Posterior cingulate gyrus (tissue), 11 donors: Measurements from ENCODE around the gene C19orf53.
A peak's percentile ranks its signal among the peaks of the same experiment; 100 is the strongest.

Experiments used
- DNase-seq, 10 donors: peaks; one replicate each; pipeline versions ENCODE4 v3.0.0 to v3.0.0-alpha.2; 2020 to 2021; ENCODE audit warnings: mixed read lengths in 3 of 10
- intact Hi-C: fragments of 100-400 bp; cut with DNase I; formaldehyde crosslinking; loops from one replicate; pipeline ENCODE4 v1.15.1; 2023

The C19orf53 gene

DNA sequence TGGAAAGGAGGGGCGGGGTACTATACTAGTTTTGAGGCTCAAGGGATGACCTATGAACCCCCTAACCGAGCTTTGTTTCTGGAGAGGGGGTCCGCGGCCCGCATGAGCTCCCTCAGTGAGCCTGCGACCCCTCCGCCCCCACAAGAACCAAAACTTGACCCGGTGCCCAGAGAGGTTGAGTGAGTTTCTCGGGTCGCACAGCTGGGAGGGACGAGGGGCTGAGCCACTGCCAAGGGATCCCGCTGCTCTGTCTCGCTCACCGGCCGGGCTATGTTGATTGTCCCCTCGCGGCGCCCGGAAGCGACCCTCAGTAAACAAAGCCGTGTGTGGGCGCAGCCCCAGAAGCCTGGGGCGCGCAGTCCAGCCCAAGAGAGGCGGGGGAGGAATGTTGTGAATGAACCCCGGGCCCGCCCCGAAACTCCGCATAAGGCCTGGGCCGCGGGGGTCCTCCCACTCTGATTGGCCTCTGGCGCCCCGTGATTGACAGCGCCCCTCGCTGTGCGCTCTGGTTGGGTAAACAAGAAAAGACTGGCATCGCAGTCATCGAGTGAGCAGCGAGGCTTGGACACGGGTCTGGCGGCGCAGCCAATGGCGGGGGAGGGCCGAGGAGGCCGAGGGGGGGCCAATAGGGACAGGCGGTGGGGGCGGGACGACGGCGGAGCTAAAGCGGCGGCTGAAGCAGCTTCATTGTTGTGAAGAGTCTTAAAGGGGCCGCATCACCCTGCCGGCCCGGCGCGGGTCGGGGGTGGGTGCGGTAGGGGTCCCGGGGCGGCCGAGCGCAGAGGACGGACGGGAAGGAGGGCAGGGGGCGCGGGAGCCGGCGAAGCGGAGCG is 20.7 kb downstream of the C19orf53 start, which contains the start of gene ZSWIM4:
Gene ZSWIM4 (plus strand): TSS at position 687 of the 833 bp plus-strand sequence. CDS start 206 bp downstream, outside the sequence.
- intact Hi-C loops: loop anchor here (1.0 kb wide), 1 partner anchor 21 kb away; the partner anchor contains the start of gene C19orf53

DNA sequence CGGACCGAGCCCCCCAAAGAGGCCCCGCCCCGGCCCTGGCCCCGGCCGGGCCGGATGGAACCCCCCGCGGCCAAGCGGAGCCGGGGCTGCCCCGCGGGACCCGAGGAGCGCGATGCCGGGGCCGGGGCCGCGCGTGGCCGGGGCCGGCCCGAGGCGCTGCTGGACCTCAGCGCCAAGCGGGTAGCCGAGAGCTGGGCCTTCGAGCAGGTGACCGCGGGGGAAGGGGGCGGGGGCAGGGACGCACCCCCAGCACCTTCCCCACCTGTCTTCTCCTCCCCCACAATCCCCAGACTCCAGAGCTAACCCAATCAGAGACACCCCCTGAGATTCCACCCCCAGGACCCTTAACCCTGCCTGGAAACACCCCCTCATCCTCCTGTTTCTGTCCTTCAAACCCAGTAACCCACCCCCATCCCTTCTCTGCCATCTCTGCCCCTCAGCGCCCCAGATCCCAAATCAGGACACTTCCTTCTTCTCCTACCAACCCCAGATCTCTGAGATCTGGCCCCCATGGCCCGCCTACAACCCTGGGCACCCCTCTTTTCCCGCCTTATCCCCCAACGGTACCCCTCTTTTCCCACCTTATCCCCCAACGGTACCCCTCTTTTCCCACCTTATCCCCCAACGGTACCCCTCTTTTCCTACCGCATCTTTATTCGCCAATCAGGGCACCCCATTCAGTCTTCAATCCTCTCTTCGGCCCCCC is 21.5 kb downstream of the C19orf53 start:
- DNase-seq: peak in 1 of 10 donors; percentile 34
- intact Hi-C loops: loop anchor here (1.0 kb wide), 1 partner anchor 21 kb away; the partner anchor contains the start of gene C19orf53

More for the DNA sequence above, 20.7 kb downstream of the C19orf53 start, which contains the start of gene ZSWIM4:
- DNase-seq: peak; percentile 96 to 100 (median 99)

DNA sequence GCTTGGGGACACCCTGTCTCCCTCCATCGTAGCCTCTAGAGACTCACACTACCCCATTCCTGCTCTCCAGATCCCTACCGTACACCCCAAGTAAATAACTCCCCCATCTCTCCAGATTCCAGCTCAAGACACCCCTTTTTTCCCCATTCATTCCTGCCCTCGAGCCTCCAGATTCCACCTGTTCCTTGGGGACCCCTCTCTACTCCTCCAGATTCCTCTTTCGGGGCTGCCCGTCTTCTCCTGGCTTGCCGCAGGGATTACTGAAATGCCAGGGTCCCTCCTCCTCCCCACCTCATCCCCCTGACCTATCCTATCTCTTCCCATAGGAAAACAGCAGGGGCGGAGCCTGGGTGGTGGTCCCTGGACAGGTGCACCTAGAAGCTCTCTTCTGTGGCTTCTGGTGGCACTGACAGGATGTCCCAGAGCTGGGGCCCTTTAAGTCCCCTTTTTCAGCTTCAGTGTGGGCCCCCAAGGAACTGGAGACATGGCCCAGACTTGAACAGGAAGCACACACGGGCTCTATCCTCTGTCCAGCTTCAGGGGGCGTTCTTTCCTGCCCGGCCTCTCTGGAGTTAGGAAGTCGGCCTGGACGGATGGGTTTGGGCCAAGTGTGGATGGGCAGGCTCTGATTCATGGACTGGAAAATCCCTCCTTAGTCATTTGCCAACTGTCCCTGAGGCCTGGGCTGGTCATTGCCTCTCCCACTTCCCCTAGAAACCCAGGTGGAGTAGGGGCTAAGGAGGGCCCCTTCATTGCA is 22.2 kb downstream of the C19orf53 start:
- intact Hi-C loops: no loop called here
- peak in 1 of 10 donors; percentile 23 for DNase-seq

- intact Hi-C loops: no loop called here
- no peak for DNase-seq
Measured at GRCh38 chr19:13797058-13797440, 22.8 kb downstream of the C19orf53 start.

- intact Hi-C loops: no loop called here
- no peak for DNase-seq
Measured at GRCh38 chr19:13797870-13798269, 23.6 kb downstream of the C19orf53 start.

DNA sequence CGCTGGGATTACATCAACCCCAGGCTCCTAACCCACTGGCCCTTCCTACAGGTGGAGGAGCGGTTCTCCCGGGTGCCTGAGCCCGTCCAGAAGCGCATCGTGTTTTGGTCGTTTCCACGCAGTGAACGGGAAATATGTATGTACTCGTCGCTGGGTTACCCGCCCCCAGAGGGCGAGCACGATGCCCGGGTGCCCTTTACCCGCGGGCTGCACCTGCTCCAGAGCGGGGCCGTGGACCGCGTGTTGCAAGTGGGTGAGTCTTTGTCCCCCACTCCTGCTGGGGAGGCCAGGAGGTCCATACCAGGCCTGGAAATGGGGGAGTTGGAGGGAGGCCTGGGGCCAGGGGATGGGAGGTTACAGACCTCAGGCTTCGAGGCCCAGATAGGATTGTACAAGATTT is 25.4 kb downstream of the C19orf53 start:
- DNase-seq: peak in 1 of 10 donors; percentile 28
- intact Hi-C loops: no loop called here

DNA sequence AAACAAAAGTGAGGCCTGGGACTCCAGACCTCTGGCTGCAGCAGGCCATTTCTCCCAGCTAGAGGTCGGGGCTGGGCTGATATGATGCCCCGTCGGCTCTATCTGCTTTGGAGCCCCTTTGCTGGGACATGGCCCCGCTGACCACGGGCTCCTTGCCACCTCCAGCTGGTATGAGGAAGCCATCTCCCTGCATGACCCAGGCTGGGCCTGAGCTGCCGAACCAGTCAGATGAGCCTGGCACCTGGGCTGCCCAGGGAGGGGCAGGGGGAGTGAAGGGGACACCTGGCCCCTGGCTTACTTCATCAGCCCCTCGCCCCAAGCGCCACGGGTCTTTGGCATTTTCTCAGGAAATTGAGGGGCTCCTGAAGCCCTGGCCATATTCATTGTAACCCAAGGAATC is 28.8 kb downstream of the C19orf53 start:
- peak in 1 of 10 donors; percentile 35 for DNase-seq
- intact Hi-C loops: no loop called here

DNA sequence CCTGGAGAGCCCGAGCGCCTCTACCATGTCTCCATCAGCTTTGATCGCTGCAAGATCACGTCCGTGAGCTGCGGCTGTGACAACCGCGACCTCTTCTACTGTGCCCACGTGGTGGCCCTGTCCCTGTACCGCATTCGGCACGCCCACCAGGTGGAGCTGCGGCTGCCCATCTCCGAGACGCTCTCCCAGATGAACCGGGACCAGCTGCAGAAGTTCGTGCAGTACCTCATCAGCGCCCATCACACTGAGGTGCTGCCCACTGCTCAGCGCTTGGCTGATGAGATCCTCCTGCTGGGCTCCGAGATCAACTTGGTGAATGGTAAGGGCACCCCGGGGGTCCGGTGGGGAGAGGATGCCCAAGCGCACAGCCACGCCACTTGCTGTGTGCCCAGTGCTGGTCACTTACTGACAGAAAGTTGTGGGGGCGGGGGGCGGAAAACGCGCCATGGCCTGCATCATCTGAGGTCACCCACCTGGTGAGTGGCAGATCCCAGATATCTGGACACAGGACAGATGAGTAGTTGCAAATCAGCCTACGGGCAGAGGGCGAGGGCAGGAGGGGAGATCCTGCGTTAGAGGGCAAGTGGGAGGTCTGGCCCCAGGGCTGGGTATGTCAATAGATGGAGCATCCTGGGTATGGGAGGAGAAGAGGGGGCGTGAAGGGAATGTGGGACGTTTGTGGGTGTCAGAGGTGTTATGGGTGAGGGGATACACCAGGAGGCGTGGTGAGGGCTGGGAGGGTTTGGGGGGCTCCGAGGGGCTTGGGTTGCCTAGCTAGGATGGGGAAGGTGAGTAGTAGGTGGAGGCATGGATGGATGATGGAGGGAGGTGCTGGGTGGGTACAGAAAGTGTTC is 30.8 kb downstream of the C19orf53 start:
- DNase-seq: peak in 7 of 10 donors; percentile 26 to 92 (median 47)
- intact Hi-C loops: loop anchor here (2.0 kb wide), 1 partner anchor 58 kb away; no protein-coding TSS in a partner anchor

DNA sequence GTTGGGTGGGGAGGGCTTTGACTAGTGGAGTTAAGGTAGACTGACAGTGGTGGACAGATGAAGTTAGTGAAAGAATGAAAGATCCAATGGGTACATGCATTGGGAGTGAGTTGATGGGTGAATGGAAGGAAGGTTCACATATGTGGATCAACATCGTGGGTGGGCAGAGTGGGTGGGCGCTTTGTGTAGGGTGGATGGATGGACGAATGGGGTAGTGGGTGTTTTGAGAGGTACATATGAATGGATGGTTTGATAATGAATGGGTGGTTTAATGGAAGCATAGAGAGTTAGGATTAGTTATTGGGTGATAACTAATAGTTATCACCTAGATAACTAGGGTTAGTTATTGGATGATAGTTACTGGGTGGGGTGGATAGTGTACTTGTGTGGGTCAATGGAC is 32.5 kb downstream of the C19orf53 start:
- intact Hi-C loops: no loop called here
- peak in 1 of 10 donors; percentile 5 for DNase-seq

GRCh38 chr19:13807421-13808021 is 33.3 kb downstream of the C19orf53 start:
- intact Hi-C loops: no loop called here
- no peak for DNase-seq

- intact Hi-C loops: no loop called here
- DNase-seq: peak in 1 of 10 donors; percentile 48
Measured at GRCh38 chr19:13808856-13809255, 34.6 kb downstream of the C19orf53 start.

DNA sequence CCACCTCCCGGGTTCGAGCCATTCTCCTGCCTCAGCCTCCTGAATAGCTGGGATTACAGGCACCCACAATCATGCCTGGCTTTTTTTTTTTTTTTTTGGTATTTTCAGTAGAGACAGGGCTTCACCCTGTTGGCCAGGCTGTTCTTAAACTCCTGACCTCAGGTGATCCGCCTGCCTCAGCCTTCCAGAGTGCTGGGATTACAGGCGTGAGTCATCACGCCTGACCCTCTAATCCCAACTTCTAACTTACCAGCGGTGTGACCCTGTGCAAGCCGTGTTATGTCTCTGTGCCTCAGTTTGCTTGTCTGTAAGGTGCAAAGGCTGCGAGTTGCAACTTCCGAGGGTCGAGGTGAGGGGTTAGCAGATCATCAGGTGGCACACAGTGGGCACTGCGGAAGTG is 38.3 kb downstream of the C19orf53 start:
- intact Hi-C loops: no loop called here
- peak in 1 of 10 donors; percentile 8 for DNase-seq

GRCh38 chr19:13813147-13813546 is 38.9 kb downstream of the C19orf53 start:
- peak in 1 of 10 donors; percentile 8 for DNase-seq
- intact Hi-C loops: no loop called here

- intact Hi-C loops: no loop called here
- DNase-seq: peak in 1 of 10 donors; percentile 59
Measured at GRCh38 chr19:13814550-13814949, 40.3 kb downstream of the C19orf53 start.

- intact Hi-C loops: no loop called here
Measured at GRCh38 chr19:13817018-13817614, 42.9 kb downstream of the C19orf53 start.

GRCh38 chr19:13817615-13818371 is 43.5 kb downstream of the C19orf53 start:
- peak in 2 of 10 donors; percentile 71 to 86 for DNase-seq
- intact Hi-C loops: no loop called here

More at GRCh38 chr19:13817018-13817614, 42.9 kb downstream of the C19orf53 start:
- peak in 1 of 10 donors; percentile 49 for DNase-seq

DNA sequence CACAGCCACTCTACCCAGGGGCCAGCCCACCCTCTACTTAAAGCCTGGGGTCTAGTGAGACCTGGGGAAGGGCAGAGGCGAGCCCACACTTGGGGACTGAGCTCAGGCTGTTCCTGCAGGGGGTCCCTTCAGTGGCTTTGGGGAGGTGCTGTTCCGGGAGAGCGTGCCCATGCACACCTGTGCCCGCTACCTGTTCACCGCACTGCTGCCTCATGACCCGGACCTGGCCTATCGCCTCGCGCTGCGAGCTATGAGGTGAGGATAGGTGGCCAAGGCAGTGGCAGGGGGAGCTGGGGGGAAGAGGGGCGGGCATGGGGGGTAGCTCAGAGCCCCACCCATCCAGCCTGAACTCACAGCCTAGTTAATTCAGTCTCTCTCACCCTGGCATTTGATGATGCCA is 45.0 kb downstream of the C19orf53 start:
- DNase-seq: peak in 1 of 10 donors; percentile 23
- intact Hi-C loops: no loop called here

- DNase-seq: no peak
- intact Hi-C loops: no loop called here
Measured at GRCh38 chr19:13821292-13821691, 47.0 kb downstream of the C19orf53 start.
